Measurements from ENCODE around the gene BCAN. TPM values are rescaled to one million over a fixed set of nuclear protein-coding genes. Genes with fewer than 3 reads are reported as not detected.
A peak's percentile ranks its signal among the peaks of the same experiment; 100 is the strongest.

Gene BCAN
- total RNA-seq, 1 experiment from 2014 or later: 3.6 TPM

- TF ChIP-seq, protein P1, sequence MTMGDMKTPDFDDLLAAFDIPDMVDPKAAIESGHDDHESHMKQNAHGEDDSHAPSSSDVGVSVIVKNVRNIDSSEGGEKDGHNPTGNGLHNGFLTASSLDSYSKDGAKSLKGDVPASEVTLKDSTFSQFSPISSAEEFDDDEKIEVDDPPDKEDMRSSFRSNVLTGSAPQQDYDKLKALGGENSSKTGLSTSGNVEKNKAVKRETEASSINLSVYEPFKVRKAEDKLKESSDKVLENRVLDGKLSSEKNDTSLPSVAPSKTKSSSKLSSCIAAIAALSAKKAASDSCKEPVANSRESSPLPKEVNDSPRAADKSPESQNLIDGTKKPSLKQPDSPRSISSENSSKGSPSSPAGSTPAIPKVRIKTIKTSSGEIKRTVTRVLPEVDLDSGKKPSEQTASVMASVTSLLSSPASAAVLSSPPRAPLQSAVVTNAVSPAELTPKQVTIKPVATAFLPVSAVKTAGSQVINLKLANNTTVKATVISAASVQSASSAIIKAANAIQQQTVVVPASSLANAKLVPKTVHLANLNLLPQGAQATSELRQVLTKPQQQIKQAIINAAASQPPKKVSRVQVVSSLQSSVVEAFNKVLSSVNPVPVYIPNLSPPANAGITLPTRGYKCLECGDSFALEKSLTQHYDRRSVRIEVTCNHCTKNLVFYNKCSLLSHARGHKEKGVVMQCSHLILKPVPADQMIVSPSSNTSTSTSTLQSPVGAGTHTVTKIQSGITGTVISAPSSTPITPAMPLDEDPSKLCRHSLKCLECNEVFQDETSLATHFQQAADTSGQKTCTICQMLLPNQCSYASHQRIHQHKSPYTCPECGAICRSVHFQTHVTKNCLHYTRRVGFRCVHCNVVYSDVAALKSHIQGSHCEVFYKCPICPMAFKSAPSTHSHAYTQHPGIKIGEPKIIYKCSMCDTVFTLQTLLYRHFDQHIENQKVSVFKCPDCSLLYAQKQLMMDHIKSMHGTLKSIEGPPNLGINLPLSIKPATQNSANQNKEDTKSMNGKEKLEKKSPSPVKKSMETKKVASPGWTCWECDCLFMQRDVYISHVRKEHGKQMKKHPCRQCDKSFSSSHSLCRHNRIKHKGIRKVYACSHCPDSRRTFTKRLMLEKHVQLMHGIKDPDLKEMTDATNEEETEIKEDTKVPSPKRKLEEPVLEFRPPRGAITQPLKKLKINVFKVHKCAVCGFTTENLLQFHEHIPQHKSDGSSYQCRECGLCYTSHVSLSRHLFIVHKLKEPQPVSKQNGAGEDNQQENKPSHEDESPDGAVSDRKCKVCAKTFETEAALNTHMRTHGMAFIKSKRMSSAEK (CRISPR knock-in tag; IDR thresholded peaks at IDR 0.05; ENCODE audit: borderline replicate concordance): no peak
- TF ChIP-seq NFYB (CRISPR knock-in tag; conservative IDR thresholded peaks at IDR 0.05; ENCODE audit: low read depth): no peak
- no peak for TF ChIP-seq IRF1 (CRISPR knock-in tag; IDR thresholded peaks at IDR 0.05)
These were observed 45.5 kb upstream of the BCAN start (continued) for GRCh38 chr1:156596426-156596825.

GRCh38 chr1:156598125-156598524, 43.8 kb upstream of the BCAN start:
- CTCF ChIA-PET: interaction anchor here (1.0 kb wide), 1 partner anchor 212 kb away, joined by 3 read pairs; no protein-coding TSS in a partner anchor
- Mint-ChIP-seq H3K9me3 (no peaks in the 10 kb centered on the region), H3K36me3 (peaks cover 52% of the 10 kb centered on the region), H3K27me3 (ENCODE audit: low read depth) (no peaks in the 10 kb centered on the region), H3K4me3 (no peak overlapping the region), H3K4me1 (peaks cover 13% of the 10 kb centered on the region), H3K27ac (peak overlapping the region; percentile 11; the same call in 1 of the 2 replicates)
- DNase-seq (ENCODE audit: low spot score) (no peak), ATAC-seq (no peak)
- TF ChIP-seq TCF7 (CRISPR knock-in tag; IDR thresholded peaks at IDR 0.05; ENCODE audit: low read depth): no peak
- POLR2A ChIA-PET: interaction anchor here (0.6 kb wide), 1 partner anchor 162 kb away, joined by 3 read pairs; no protein-coding TSS in a partner anchor

GRCh38 chr1:156598731-156599432, 43.0 kb upstream of the BCAN start:
- Mint-ChIP-seq H3K36me3 (peaks cover 51% of the 10 kb centered on the region), H3K27ac (no peak overlapping the region), H3K4me1 (peaks cover 13% of the 10 kb centered on the region), H3K4me3 (no peak overlapping the region), H3K9me3 (no peaks in the 10 kb centered on the region), H3K27me3 (ENCODE audit: low read depth) (no peaks in the 10 kb centered on the region)
- ATAC-seq (no peak), DNase-seq (ENCODE audit: low spot score) (no peak)
- ChIA-PET POLR2A (no interaction called here), CTCF (interaction anchor here (0.6 to 1.0 kb wide), 2 partner anchors 21 to 213 kb away, joined by 3 read pairs; no protein-coding TSS in a partner anchor)
- TF ChIP-seq ETV6 (CRISPR knock-in tag; IDR thresholded peaks at IDR 0.05) (no peak), MYBL2 (CRISPR knock-in tag; IDR thresholded peaks at IDR 0.05) (no peak), PRRX2 (CRISPR knock-in tag; IDR thresholded peaks at IDR 0.05) (no peak), NR2C2 (CRISPR knock-in tag; IDR thresholded peaks at IDR 0.05) (no peak), ESRRA (CRISPR knock-in tag; IDR thresholded peaks at IDR 0.05; ENCODE audit: borderline replicate concordance) (no peak), AFF4 (CRISPR knock-in tag; IDR thresholded peaks at IDR 0.05; ENCODE audit: borderline replicate concordance) (no peak), ZNF121 (CRISPR knock-in tag; IDR thresholded peaks at IDR 0.05) (peak; percentile 83), SOX15 (CRISPR knock-in tag; IDR thresholded peaks at IDR 0.05) (no peak)
- TF ChIP-seq, protein P2, sequence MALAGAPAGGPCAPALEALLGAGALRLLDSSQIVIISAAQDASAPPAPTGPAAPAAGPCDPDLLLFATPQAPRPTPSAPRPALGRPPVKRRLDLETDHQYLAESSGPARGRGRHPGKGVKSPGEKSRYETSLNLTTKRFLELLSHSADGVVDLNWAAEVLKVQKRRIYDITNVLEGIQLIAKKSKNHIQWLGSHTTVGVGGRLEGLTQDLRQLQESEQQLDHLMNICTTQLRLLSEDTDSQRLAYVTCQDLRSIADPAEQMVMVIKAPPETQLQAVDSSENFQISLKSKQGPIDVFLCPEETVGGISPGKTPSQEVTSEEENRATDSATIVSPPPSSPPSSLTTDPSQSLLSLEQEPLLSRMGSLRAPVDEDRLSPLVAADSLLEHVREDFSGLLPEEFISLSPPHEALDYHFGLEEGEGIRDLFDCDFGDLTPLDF (CRISPR knock-in tag; IDR thresholded peaks at IDR 0.05): no peak
